ENCODE data around the gene WRNIP1. TPM values are rescaled to one million over a fixed set of nuclear protein-coding genes. Genes with fewer than 3 reads are reported as not detected.
A peak's percentile ranks its signal among the peaks of the same experiment; 100 is the strongest.

Gene WRNIP1
- total and polyA plus RNA-seq, 2 of the 13 experiments (the other 11 are each of a cell fraction or from before 2014, with no cell fraction given) = 77.7 to 90.3 TPM

DNA sequence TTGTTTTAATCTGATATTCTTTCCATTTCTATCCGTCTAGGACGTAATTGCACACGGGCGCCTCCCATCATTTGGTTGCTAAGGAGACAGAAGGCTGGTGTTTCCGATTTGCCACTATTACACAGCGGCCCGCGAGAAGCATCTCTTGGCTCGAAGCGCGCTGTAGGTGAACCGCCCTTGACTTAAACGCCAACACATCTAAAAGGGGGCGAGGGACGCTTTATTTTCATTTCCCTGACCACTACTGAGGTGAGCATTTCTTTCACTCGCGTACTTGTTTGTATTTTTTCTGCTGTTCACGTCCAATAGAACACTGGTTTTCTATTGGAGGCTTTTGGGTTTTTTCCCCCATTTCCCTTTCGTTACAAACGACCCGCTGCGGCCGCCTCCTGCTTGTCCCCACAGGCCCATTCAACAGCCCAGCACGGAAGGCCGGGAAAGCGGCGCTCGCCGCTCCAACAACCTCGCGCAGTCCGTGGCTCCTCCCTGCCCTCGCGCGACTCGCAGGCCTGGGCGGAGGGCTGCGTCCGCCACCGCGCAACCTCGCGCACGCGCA is 505 bp upstream of the WRNIP1 start:
- no peak for FAIRE-seq
- peaks cover 40% of the 10 kb centered on the region for H3K79me2 ChIP-seq (ENCODE audit: insufficient read depth, low read length)
- H3K27me3 ChIP-seq (ENCODE audit: control insufficient read depth in 1 of 2, insufficient read depth in 2 of 2, low read length in 2 of 2) = no peaks in the 10 kb centered on the region; a peak in 2 of 5 replicates
- under 1% methylated on average over 43 of the region's 45 CpGs for WGBS (ENCODE audit: low lambda C conversion rate)
- ChIA-PET POLR2A (interaction anchor here (0.6 to 2.2 kb wide), 16 partner anchors 9 to 488 kb away, joined by 3 to 36 read pairs (median 4); partner anchors contain the start of genes NQO2, RIPK1 and SERPINB1), CTCF (ENCODE audit: low intra/inter-chr PET ratio, low total read pairs) (no interaction called here)
- H2AFZ ChIP-seq (ENCODE audit: low read length) = peak overlapping the region; percentile 89
- DNase-seq (ENCODE audit: low spot score) = peak; percentile 50
- peaks cover 32% of the 10 kb centered on the region for H4K20me1 ChIP-seq (ENCODE audit: insufficient read depth, low read length)
- H3K4me2 ChIP-seq (ENCODE audit: low read depth, low read length) = peak overlapping the region; percentile 95
- BruUV-seq (replicated peaks) = no TSS peak
- H3K36me3 ChIP-seq (replicated peaks in 1 of 2; ENCODE audit: control insufficient read depth in 1 of 2, insufficient read depth in 2 of 2, low read length in 2 of 2) = peaks cover 0 to 8% of the 10 kb centered on the region in 2 experiments; a peak in 4 of 5 replicates
- peak overlapping the region; percentile 64 to 77 (median 64) for H3K4me3 ChIP-seq (replicated peaks in 1 of 3; ENCODE audit: insufficient read depth in 1 of 3, low read depth in 2 of 3, low read length in 3 of 3)
- peaks cover 36% of the 10 kb centered on the region for H3K4me1 ChIP-seq (ENCODE audit: insufficient read depth, low read length)
- intact Hi-C loops (cut with micrococcal nuclease; ENCODE audit: unreplicated experiment) (loop anchor here (1.0 to 2.0 kb wide), 2 partner anchors 26 to 76 kb away; partner anchors contain the start of gene SERPINB1), in situ Hi-C loops (cut with HindIII; ENCODE audit: extremely low pct_ligation_motif_present, low pct_unique_long_range_greater_than_20kb) (no loop called here)
- ATAC-seq = peak; percentile 90
- no peaks in the 10 kb centered on the region for H3K9me3 ChIP-seq (ENCODE audit: low read length)
- H3K27ac ChIP-seq (ENCODE audit: extremely low read length, insufficient read depth, low read length) = peak overlapping the region; percentile 92
- H3K9ac ChIP-seq (ENCODE audit: insufficient read depth, low read depth, low read length) = peak overlapping the region; percentile 89
- TF ChIP-seq IKZF1 (IDR thresholded peaks at IDR 0.05) = no peak
- TF ChIP-seq ZSCAN30 (CRISPR knock-in tag; IDR thresholded peaks at IDR 0.05) = no peak
- TF ChIP-seq IRX3 (CRISPR knock-in tag; IDR thresholded peaks at IDR 0.05; ENCODE audit: borderline replicate concordance, low read depth) = no peak
- no peak for TF ChIP-seq ZNF572 (CRISPR knock-in tag; IDR thresholded peaks at IDR 0.05)
- TF ChIP-seq SNAPC2 (CRISPR knock-in tag; IDR thresholded peaks at IDR 0.05) = no peak
- TF ChIP-seq MEIS2 (CRISPR knock-in tag; IDR thresholded peaks at IDR 0.05) = no peak
- no peak for TF ChIP-seq TAF15 (IDR thresholded peaks at IDR 0.05; ENCODE audit: low read depth, low read length, poor library complexity, severe bottlenecking)
- TF ChIP-seq GTF2F1 (IDR thresholded peaks at IDR 0.05; ENCODE audit: low read length) = no peak
- TF ChIP-seq TBL1XR1 (IDR thresholded peaks at IDR 0.05; ENCODE audit: borderline replicate concordance, low read length, partially characterized antibody) = no peak
- no peak for TF ChIP-seq EED (CRISPR knock-in tag; IDR thresholded peaks at IDR 0.05)
- TF ChIP-seq, protein P1, sequence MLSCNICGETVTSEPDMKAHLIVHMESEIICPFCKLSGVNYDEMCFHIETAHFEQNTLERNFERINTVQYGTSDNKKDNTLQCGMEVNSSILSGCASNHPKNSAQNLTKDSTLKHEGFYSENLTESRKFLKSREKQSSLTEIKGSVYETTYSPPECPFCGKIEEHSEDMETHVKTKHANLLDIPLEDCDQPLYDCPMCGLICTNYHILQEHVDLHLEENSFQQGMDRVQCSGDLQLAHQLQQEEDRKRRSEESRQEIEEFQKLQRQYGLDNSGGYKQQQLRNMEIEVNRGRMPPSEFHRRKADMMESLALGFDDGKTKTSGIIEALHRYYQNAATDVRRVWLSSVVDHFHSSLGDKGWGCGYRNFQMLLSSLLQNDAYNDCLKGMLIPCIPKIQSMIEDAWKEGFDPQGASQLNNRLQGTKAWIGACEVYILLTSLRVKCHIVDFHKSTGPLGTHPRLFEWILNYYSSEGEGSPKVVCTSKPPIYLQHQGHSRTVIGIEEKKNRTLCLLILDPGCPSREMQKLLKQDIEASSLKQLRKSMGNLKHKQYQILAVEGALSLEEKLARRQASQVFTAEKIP (CRISPR knock-in tag; IDR thresholded peaks at IDR 0.05; ENCODE audit: borderline replicate concordance) = no peak
- TF ChIP-seq ATF1 (CRISPR knock-in tag; IDR thresholded peaks at IDR 0.05) = no peak
- no peak for TF ChIP-seq ZNF703 (CRISPR knock-in tag; IDR thresholded peaks at IDR 0.05; ENCODE audit: borderline replicate concordance)
- TF ChIP-seq, protein P2, sequence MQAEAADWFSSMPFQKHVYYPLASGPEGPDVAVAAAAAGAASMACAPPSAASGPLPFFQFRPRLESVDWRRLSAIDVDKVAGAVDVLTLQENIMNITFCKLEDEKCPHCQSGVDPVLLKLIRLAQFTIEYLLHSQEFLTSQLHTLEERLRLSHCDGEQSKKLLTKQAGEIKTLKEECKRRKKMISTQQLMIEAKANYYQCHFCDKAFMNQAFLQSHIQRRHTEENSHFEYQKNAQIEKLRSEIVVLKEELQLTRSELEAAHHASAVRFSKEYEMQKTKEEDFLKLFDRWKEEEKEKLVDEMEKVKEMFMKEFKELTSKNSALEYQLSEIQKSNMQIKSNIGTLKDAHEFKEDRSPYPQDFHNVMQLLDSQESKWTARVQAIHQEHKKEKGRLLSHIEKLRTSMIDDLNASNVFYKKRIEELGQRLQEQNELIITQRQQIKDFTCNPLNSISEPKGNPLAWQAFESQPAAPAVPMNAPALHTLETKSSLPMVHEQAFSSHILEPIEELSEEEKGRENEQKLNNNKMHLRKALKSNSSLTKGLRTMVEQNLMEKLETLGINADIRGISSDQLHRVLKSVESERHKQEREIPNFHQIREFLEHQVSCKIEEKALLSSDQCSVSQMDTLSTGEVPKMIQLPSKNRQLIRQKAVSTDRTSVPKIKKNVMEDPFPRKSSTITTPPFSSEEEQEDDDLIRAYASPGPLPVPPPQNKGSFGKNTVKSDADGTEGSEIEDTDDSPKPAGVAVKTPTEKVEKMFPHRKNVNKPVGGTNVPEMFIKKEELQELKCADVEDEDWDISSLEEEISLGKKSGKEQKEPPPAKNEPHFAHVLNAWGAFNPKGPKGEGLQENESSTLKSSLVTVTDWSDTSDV (CRISPR knock-in tag; IDR thresholded peaks at IDR 0.05) = no peak
- TF ChIP-seq, protein P3, sequence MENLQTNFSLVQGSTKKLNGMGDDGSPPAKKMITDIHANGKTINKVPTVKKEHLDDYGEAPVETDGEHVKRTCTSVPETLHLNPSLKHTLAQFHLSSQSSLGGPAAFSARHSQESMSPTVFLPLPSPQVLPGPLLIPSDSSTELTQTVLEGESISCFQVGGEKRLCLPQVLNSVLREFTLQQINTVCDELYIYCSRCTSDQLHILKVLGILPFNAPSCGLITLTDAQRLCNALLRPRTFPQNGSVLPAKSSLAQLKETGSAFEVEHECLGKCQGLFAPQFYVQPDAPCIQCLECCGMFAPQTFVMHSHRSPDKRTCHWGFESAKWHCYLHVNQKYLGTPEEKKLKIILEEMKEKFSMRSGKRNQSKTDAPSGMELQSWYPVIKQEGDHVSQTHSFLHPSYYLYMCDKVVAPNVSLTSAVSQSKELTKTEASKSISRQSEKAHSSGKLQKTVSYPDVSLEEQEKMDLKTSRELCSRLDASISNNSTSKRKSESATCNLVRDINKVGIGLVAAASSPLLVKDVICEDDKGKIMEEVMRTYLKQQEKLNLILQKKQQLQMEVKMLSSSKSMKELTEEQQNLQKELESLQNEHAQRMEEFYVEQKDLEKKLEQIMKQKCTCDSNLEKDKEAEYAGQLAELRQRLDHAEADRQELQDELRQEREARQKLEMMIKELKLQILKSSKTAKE (CRISPR knock-in tag; IDR thresholded peaks at IDR 0.05; ENCODE audit: borderline replicate concordance) = no peak
- TF ChIP-seq FOXM1 (CRISPR knock-in tag; IDR thresholded peaks at IDR 0.05) = no peak
- no peak for TF ChIP-seq MED1 (CRISPR knock-in tag; IDR thresholded peaks at IDR 0.05)
- no peak for TF ChIP-seq NCOR1 (IDR thresholded peaks at IDR 0.05; ENCODE audit: borderline replicate concordance, low read length)
- TF ChIP-seq HNRNPUL1 (IDR thresholded peaks at IDR 0.05; ENCODE audit: low read depth, low read length) = no peak

All from HepG2 (cell line).